ENCODE data around the gene LGALS3BP. TPM values are rescaled to one million over a fixed set of nuclear protein-coding genes. Genes with fewer than 3 reads are reported as not detected.

LGALS3BP gene
- total RNA-seq, 1 experiment from 2014 or later = 1,201 TPM

GRCh38 chr17:79002796-79003593 lies 23.3 kb upstream of the LGALS3BP start:
- in situ Hi-C loops (cut with HindIII; ENCODE audit: low pct_unique_long_range_greater_than_20kb, low sequenced_read_pairs) = no loop called here
- no peak for DNase-seq (ENCODE audit: low read depth, low spot score)

- in situ Hi-C loops (cut with HindIII; ENCODE audit: low pct_unique_long_range_greater_than_20kb, low sequenced_read_pairs) = no loop called here
- no peak for DNase-seq (ENCODE audit: low read depth, low spot score)
These were observed 22.6 kb upstream of the LGALS3BP start for GRCh38 chr17:79002291-79002690.

- in situ Hi-C loops (cut with HindIII; ENCODE audit: low pct_unique_long_range_greater_than_20kb, low sequenced_read_pairs) = no loop called here
- no peak for DNase-seq (ENCODE audit: low read depth, low spot score)
These were observed 21.7 kb upstream of the LGALS3BP start for GRCh38 chr17:79001190-79002020.

- in situ Hi-C loops (cut with HindIII; ENCODE audit: low pct_unique_long_range_greater_than_20kb, low sequenced_read_pairs) = no loop called here
- no peak for DNase-seq (ENCODE audit: low read depth, low spot score)
These were observed 20.9 kb upstream of the LGALS3BP start for GRCh38 chr17:79000396-79001189.

GRCh38 chr17:78999947-79000395 lies 20.2 kb upstream of the LGALS3BP start:
- in situ Hi-C loops (cut with HindIII; ENCODE audit: low pct_unique_long_range_greater_than_20kb, low sequenced_read_pairs) = no loop called here
- DNase-seq (ENCODE audit: low read depth, low spot score) = no peak

GRCh38 chr17:78999056-78999768 lies 19.5 kb upstream of the LGALS3BP start:
- DNase-seq (ENCODE audit: low read depth, low spot score) = no peak
- in situ Hi-C loops (cut with HindIII; ENCODE audit: low pct_unique_long_range_greater_than_20kb, low sequenced_read_pairs) = no loop called here

- DNase-seq (ENCODE audit: low read depth, low spot score) = no peak
- in situ Hi-C loops (cut with HindIII; ENCODE audit: low pct_unique_long_range_greater_than_20kb, low sequenced_read_pairs) = no loop called here
These were observed 18.8 kb upstream of the LGALS3BP start for GRCh38 chr17:78998311-78999055.

GRCh38 chr17:78997881-78998280 lies 18.2 kb upstream of the LGALS3BP start:
- no peak for DNase-seq (ENCODE audit: low read depth, low spot score)
- in situ Hi-C loops (cut with HindIII; ENCODE audit: low pct_unique_long_range_greater_than_20kb, low sequenced_read_pairs) = no loop called here

GRCh38 chr17:78997231-78997741 lies 17.6 kb upstream of the LGALS3BP start:
- no peak for DNase-seq (ENCODE audit: low read depth, low spot score)
- in situ Hi-C loops (cut with HindIII; ENCODE audit: low pct_unique_long_range_greater_than_20kb, low sequenced_read_pairs) = no loop called here

GRCh38 chr17:78996781-78997201 lies 17.1 kb upstream of the LGALS3BP start:
- no peak for DNase-seq (ENCODE audit: low read depth, low spot score)
- in situ Hi-C loops (cut with HindIII; ENCODE audit: low pct_unique_long_range_greater_than_20kb, low sequenced_read_pairs) = no loop called here

GRCh38 chr17:78995761-78996451 lies 16.2 kb upstream of the LGALS3BP start:
- DNase-seq (ENCODE audit: low read depth, low spot score) = no peak
- in situ Hi-C loops (cut with HindIII; ENCODE audit: low pct_unique_long_range_greater_than_20kb, low sequenced_read_pairs) = no loop called here

GRCh38 chr17:78995022-78995760 lies 15.5 kb upstream of the LGALS3BP start:
- no peak for DNase-seq (ENCODE audit: low read depth, low spot score)
- in situ Hi-C loops (cut with HindIII; ENCODE audit: low pct_unique_long_range_greater_than_20kb, low sequenced_read_pairs) = no loop called here

GRCh38 chr17:78993981-78994671 lies 14.4 kb upstream of the LGALS3BP start:
- no peak for DNase-seq (ENCODE audit: low read depth, low spot score)
- in situ Hi-C loops (cut with HindIII; ENCODE audit: low pct_unique_long_range_greater_than_20kb, low sequenced_read_pairs) = no loop called here

GRCh38 chr17:78993241-78993956 lies 13.7 kb upstream of the LGALS3BP start:
- in situ Hi-C loops (cut with HindIII; ENCODE audit: low pct_unique_long_range_greater_than_20kb, low sequenced_read_pairs) = no loop called here
- peak; percentile 79 for DNase-seq (ENCODE audit: low read depth, low spot score)

Measured in SK-MEL-5 (cell line).